Ovary (tissue), 9 donors: Measurements from ENCODE around the gene FCN2. TPM values are rescaled to one million over a fixed set of nuclear protein-coding genes. Genes with fewer than 3 reads are reported as not detected.

Source experiments
- DNase-seq, 5 donors: peaks; one replicate each; pipeline ENCODE4 v3.0.0-alpha.2; 2019 to 2020
- H3K27ac ChIP-seq, 2 donors: fragments of 200-600 bp; one replicate each; pipeline versions ENCODE4 v1.5.1 to v1.8.0; 2019 to 2022
- H3K27me3 ChIP-seq: fragments of 200-600 bp; one replicate; pipeline ENCODE4 v1.8.0; 2022
- H3K36me3 ChIP-seq: fragments of 200-600 bp; sonication (generic); one replicate; pipeline ENCODE4 v1.5.1; 2019
- H3K4me1 ChIP-seq: one replicate; pipeline ENCODE4 v1.8.1; 2013; ENCODE audit warnings: mild to moderate bottlenecking, moderate library complexity; ENCODE audit not compliant: insufficient read depth
- H3K4me3 ChIP-seq: fragments of 200-600 bp; sonication (generic); one replicate; pipeline ENCODE4 v1.5.1; 2017
- H3K9me3 ChIP-seq, 2 donors: fragments of 200-600 bp in 1 of 2; sonication (generic) in 1 of 2; one replicate each; pipeline versions ENCODE4 v1.5.1 to v1.8.1; 2013 to 2019; ENCODE audit warnings: mild to moderate bottlenecking in 1 of 2, moderate library complexity in 1 of 2
- EP300 ChIP-seq: sonication (generic); formaldehyde crosslinking; IDR thresholded peaks from one replicate; pipeline ENCODE4 v1.6.1; 2017; ENCODE audit warnings: antibody characterized with exemption
- POLR2A ChIP-seq: fragments of 450-650 bp; IDR thresholded peaks from one replicate; pipeline ENCODE4 v1.6.1; 2017; ENCODE audit warnings: antibody characterized with exemption, mild to moderate bottlenecking, moderate library complexity
- WGBS, 3 donors: extraction: QIAGEN DNeasy Blood & Tissue Kit in 1 of 3; methylation state at CpG; one replicate each; pipeline versions ENCODE4 v1.1.5 to v1.1.7; 2013 to 2017; 5-methylcytosine and 5-hydroxymethylcytosine counted together
- intact Hi-C, 4 donors: fragments of 100-400 bp; cut with DNase I; formaldehyde crosslinking; loops; one replicate each; pipeline versions ENCODE4 v1.11.0 to v1.15.1; 2022 to 2023
- polyA plus RNA-seq, 2 donors: library from polyadenylated mRNA; stranded (reverse); fragments of 200-250 nt in 1 of 2; fragments of 350-450 nt in 1 of 2; fragmentation: Illumina TruSeq in 1 of 2; extraction: RNeasy Lipid Tissue Mini Kit (QIAGEN cat#74804) in 1 of 2; gene quantifications; one replicate each; pipeline ENCODE4 v1.2.3, GENCODE V29; 2013 to 2014
- total RNA-seq, 7 donors: library from RNA; depleted of rRNA in 2 of 7; stranded (reverse); fragments of >200 nt in 2 of 7; fragmentation: NEBNext Ultra II Directional in 3 of 7; extraction: Animal tissue kit (Norgen Biotek cat#: 25700) in 3 of 7; gene quantifications; one replicate each; pipeline versions ENCODE4 v1.1.0 to v1.2.4, GENCODE V29; 2016 to 2023
- TF ChIP-seq, protein P1 (sequence below), 3 donors: fragments of 450-650 bp in 2 of 3; fragments of 200-600 bp in 1 of 3; IDR thresholded peaks; one replicate each; pipeline versions ENCODE4 v1.5.1 to v1.8.0; 2016 to 2022; ENCODE audit warnings: antibody characterized with exemption in 3 of 3, mild to moderate bottlenecking in 1 of 3
- donor health status: DM: no; HTN: no; CAD: no; lungs with moderate emphysema.
- donor health status: DM: no; HTN: no; CAD: no.
- donor health status: Bipolar disorder and iron deficiency.
- donor health status: DM: yes; HTN: yes; CAD: no.
- donor health status: DM: no; HTN: no; CAD: no.
- donor health status: DM: yes; HTN: yes; CAD: no.

The FCN2 gene
- total and polyA plus RNA-seq, 9 donors = 0.23 to 1.1 (median 0.33) TPM; not detected in 4

GRCh38 chr9:134928436-134929192 lies 48.0 kb downstream of the FCN2 start:
- no peak for DNase-seq
- Histone ChIP-seq H3K36me3 (no peaks in the 10 kb centered on the region), H3K27ac (no peak overlapping the region)

GRCh38 chr9:134929193-134930158 lies 48.9 kb downstream of the FCN2 start:
- DNase-seq = peak in 1 of 5 donors; percentile 21
- no peaks in the 10 kb centered on the region for H3K36me3 ChIP-seq
- TF ChIP-seq POLR2A (no peak), EP300 (no peak)
- TF ChIP-seq, protein P1, sequence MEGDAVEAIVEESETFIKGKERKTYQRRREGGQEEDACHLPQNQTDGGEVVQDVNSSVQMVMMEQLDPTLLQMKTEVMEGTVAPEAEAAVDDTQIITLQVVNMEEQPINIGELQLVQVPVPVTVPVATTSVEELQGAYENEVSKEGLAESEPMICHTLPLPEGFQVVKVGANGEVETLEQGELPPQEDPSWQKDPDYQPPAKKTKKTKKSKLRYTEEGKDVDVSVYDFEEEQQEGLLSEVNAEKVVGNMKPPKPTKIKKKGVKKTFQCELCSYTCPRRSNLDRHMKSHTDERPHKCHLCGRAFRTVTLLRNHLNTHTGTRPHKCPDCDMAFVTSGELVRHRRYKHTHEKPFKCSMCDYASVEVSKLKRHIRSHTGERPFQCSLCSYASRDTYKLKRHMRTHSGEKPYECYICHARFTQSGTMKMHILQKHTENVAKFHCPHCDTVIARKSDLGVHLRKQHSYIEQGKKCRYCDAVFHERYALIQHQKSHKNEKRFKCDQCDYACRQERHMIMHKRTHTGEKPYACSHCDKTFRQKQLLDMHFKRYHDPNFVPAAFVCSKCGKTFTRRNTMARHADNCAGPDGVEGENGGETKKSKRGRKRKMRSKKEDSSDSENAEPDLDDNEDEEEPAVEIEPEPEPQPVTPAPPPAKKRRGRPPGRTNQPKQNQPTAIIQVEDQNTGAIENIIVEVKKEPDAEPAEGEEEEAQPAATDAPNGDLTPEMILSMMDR (IDR thresholded peaks at IDR 0.05) = no peak
- no peaks in the 10 kb centered on the region for H3K9me3 ChIP-seq
- 75 to 82% (median 77%) methylated on average over 13 of the region's 13 CpGs for WGBS, 3 donors
- peaks cover 7% of the 10 kb centered on the region for H3K4me1 ChIP-seq
- H3K27me3 ChIP-seq = no peaks in the 10 kb centered on the region
- H3K4me3 ChIP-seq = no peak overlapping the region
- H3K27ac ChIP-seq = no peak overlapping the region
- intact Hi-C loops = no loop called here

More at GRCh38 chr9:134928436-134929192, 48.0 kb downstream of the FCN2 start:
- no peaks in the 10 kb centered on the region for H3K27me3 ChIP-seq
- H3K9me3 ChIP-seq = no peaks in the 10 kb centered on the region
- no peak for TF ChIP-seq EP300
- TF ChIP-seq, protein P1 (IDR thresholded peaks at IDR 0.05) = no peak
- no peak for TF ChIP-seq POLR2A
- H3K4me3 ChIP-seq = no peak overlapping the region
- 72 to 73% (median 73%) methylated on average over 14 to 15 of the region's 15 CpGs for WGBS, 3 donors
- intact Hi-C loops = no loop called here
- peaks cover 5% of the 10 kb centered on the region for H3K4me1 ChIP-seq

DNA sequence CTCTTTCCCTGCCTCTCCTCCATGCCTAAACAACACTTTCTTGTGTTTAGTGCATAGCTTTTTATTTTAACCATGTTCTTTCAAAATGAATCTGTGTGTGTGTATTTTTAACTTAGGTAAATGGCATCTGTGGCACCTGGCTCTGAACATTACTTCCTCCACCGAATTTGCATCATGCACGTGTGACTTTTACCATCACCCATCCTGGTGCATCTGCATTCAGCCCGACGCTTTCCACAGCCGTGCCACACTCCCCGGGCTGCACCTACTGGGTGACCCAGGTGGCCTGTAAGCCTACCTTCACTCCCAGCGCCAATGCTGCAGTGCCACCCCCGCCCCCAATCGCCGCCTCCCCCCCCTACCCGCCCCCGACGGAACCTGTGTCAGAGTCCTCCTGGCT lies 49.8 kb downstream of the FCN2 start:
- DNase-seq = no peak

DNA sequence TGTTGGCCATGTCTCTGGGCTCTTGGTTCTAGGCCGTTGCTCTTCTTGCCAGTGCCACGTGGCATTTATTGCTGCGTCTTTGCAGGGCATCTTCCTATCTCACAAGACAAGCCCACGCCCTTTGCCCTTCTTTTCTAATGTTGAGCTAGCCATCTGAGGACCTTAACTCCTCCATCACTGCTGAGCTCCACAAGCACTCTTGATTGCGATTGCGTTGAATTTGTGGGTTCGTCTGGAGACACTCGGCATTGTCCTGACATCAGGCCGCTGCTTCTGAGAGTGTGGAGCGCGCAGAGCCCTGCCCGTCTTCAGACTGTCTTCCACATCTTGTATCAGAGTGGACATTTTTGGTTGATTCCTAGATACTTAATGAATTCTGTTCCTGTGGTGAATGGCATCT lies 51.6 kb downstream of the FCN2 start:
- intact Hi-C loops = no loop called here
- DNase-seq = no peak
- Histone ChIP-seq H3K27ac (no peak overlapping the region), H3K36me3 (no peaks in the 10 kb centered on the region), H3K27me3 (no peaks in the 10 kb centered on the region), H3K9me3 (no peaks in the 10 kb centered on the region), H3K4me1 (peaks cover 7% of the 10 kb centered on the region), H3K4me3 (no peak overlapping the region)
- TF ChIP-seq EP300 (no peak), POLR2A (no peak)
- TF ChIP-seq, protein P1 (IDR thresholded peaks at IDR 0.05) = no peak
- 94 to 96% (median 95%) methylated on average over 12 of the region's 12 CpGs for WGBS, 3 donors

More for the DNA sequence above, 49.8 kb downstream of the FCN2 start:
- H3K4me3 ChIP-seq = no peak overlapping the region
- H3K4me1 ChIP-seq = peaks cover 7% of the 10 kb centered on the region
- TF ChIP-seq, protein P1 (IDR thresholded peaks at IDR 0.05) = no peak
- TF ChIP-seq POLR2A (no peak), EP300 (no peak)
- 76 to 89% (median 85%) methylated on average over 13 of the region's 13 CpGs for WGBS, 3 donors
- H3K27me3 ChIP-seq = no peaks in the 10 kb centered on the region
- H3K27ac ChIP-seq = no peak overlapping the region
- intact Hi-C loops = no loop called here
- no peaks in the 10 kb centered on the region for H3K36me3 ChIP-seq
- no peaks in the 10 kb centered on the region for H3K9me3 ChIP-seq
